Naive B cell (primary cell): ENCODE measurements around the gene BRD8. TPM values are rescaled to one million over a fixed set of nuclear protein-coding genes. Genes with fewer than 3 reads are reported as not detected.

Experiments used
- polyA plus RNA-seq, 6 donors: library from polyadenylated mRNA; unstranded; fragments of 300-500 nt; fragmentation: Illumina TruSeq; gene quantifications; one replicate each; pipeline ENCODE4 v1.2.3, GENCODE V29; 2021; ENCODE audit warnings: low read depth in 6 of 6

Gene BRD8
- polyA plus RNA-seq, 6 donors from 2014 or later = 11.2 to 38.2 (median 26.2) TPM

Other genes with a start within 250 kb of the BRD8 start
- gene FAM13B, start 145.6 kb downstream of the BRD8 start, polyA plus RNA-seq = 10 to 100 TPM; 34.6 to 50.7 (median 41.0) TPM
- not detected for gene WNT8A, start 94.6 kb downstream of the BRD8 start, polyA plus RNA-seq
- not detected for gene NME5, start 39.2 kb downstream of the BRD8 start, polyA plus RNA-seq
- not detected for gene KIF20A, start 482 bp upstream of the BRD8 start, polyA plus RNA-seq
- 10 to 100 TPM; 12.6 to 26.0 (median 14.1) TPM for gene CDC23, start 34.7 kb upstream of the BRD8 start, polyA plus RNA-seq
- gene GFRA3, start 96.0 kb upstream of the BRD8 start, polyA plus RNA-seq = not detected
- under 1 TPM in 1 of 6 donors, not detected in 5; 0.48 TPM for gene CDC25C, start 153.2 kb upstream of the BRD8 start, polyA plus RNA-seq
- 10 to 100 TPM; 24.2 to 37.9 (median 30.7) TPM for gene FAM53C, start 159.6 kb upstream of the BRD8 start, polyA plus RNA-seq
- gene KDM3B, start 174.1 kb upstream of the BRD8 start, polyA plus RNA-seq = 10 to 100 TPM in 5 of 6 donors, 1 to 10 TPM in 1; 3.9 to 29.2 (median 18.3) TPM